ENCODE data around the gene BECN2.
A peak's percentile ranks its signal among the peaks of the same experiment; 100 is the strongest.

Gene BECN2

GRCh38 chr1:241957692-241958494 is at the start of gene BECN2:
TSS of gene BECN2 (plus strand) at chr1:241957767. CDS start at chr1:241957767, 0 bp downstream.
- DNase-seq: no peak

- DNase-seq: no peak
Observed at GRCh38 chr1:241916196-241916595, 41.4 kb upstream of the BECN2 start.

- no peak for DNase-seq
Observed at GRCh38 chr1:241917487-241917886, 40.1 kb upstream of the BECN2 start.

- no peak for DNase-seq
Observed at GRCh38 chr1:241918879-241919278, 38.7 kb upstream of the BECN2 start.

- DNase-seq: no peak
Observed at GRCh38 chr1:241924080-241924808, 33.3 kb upstream of the BECN2 start.

GRCh38 chr1:241926141-241926540 is 31.4 kb upstream of the BECN2 start:
- DNase-seq: no peak

- no peak for DNase-seq
Observed at GRCh38 chr1:241927321-241927720, 30.2 kb upstream of the BECN2 start.

- DNase-seq: no peak
Observed at GRCh38 chr1:241932845-241933244, 24.7 kb upstream of the BECN2 start.

GRCh38 chr1:241934201-241934848 is 23.2 kb upstream of the BECN2 start:
- DNase-seq: peak; percentile 86

- DNase-seq: no peak
Observed at GRCh38 chr1:241934866-241935265, 22.7 kb upstream of the BECN2 start.

- DNase-seq: no peak
Observed at GRCh38 chr1:241939798-241940197, 17.8 kb upstream of the BECN2 start.

GRCh38 chr1:241942738-241943137 is 14.8 kb upstream of the BECN2 start:
- DNase-seq: no peak

GRCh38 chr1:241944300-241944699 is 13.3 kb upstream of the BECN2 start:
- DNase-seq: no peak

GRCh38 chr1:241947354-241947753 is 10.2 kb upstream of the BECN2 start:
- DNase-seq: peak; percentile 65

GRCh38 chr1:241950390-241950789 is 7.2 kb upstream of the BECN2 start:
- DNase-seq: no peak

- DNase-seq: no peak
Observed at GRCh38 chr1:241962153-241962552, 4.6 kb downstream of the BECN2 start.

- DNase-seq: no peak
Observed at GRCh38 chr1:241963722-241964121, 6.2 kb downstream of the BECN2 start.

GRCh38 chr1:241964550-241965282 is 7.1 kb downstream of the BECN2 start:
- no peak for DNase-seq

- DNase-seq: no peak
Observed at GRCh38 chr1:241968611-241969010, 11.0 kb downstream of the BECN2 start.

GRCh38 chr1:241972703-241973369 is 15.3 kb downstream of the BECN2 start:
- DNase-seq: peak; percentile 82

GRCh38 chr1:241976229-241976628 is 18.7 kb downstream of the BECN2 start:
- DNase-seq: no peak

GRCh38 chr1:241979071-241979470 is 21.5 kb downstream of the BECN2 start:
- no peak for DNase-seq

Data from left hindlimb (tissue), 1 donor.